ENCODE data around the gene AQP12B. TPM values are rescaled to one million over a fixed set of nuclear protein-coding genes. Genes with fewer than 3 reads are reported as not detected.

Gene AQP12B
- polyA plus RNA-seq, 1 of the 3 experiments (the other 2 are of a cell fraction), result not detected

GRCh38 chr2:240707043-240707756, 24.5 kb upstream of the AQP12B start:
- H3K9me3 ChIP-seq, result no peaks in the 10 kb centered on the region
- CTCF ChIA-PET, result interaction anchor here (1.2 to 1.5 kb wide), 2 partner anchors 133 to 193 kb away, joined by 4 read pairs; no protein-coding TSS in a partner anchor
- no peaks in the 10 kb centered on the region for H3K9me2 ChIP-seq
- H3K36me3 ChIP-seq (replicated peaks in 1 of 2; ENCODE audit: control insufficient read depth in 1 of 2, insufficient read depth in 2 of 2, low read length in 1 of 2), result no peaks in the 10 kb centered on the region
- WGBS (ENCODE audit: low lambda C conversion rate), result 56% methylated on average over 15 of the region's 15 CpGs
- no peaks in the 10 kb centered on the region; a peak in 1 of 4 replicates for H3K4me1 ChIP-seq (ENCODE audit: control insufficient read depth in 1 of 2, insufficient read depth in 2 of 2, low read depth in 1 of 2, low read length in 1 of 2)
- no peaks in the 10 kb centered on the region for H3F3A ChIP-seq (replicated peaks; ENCODE audit: insufficient read depth)
- H3K27me3 ChIP-seq (ENCODE audit: insufficient read depth), result peaks cover 9% of the 10 kb centered on the region; the same call in 1 of the 2 replicates
- TF ChIP-seq RAD21 (IDR thresholded peaks at IDR 0.05; ENCODE audit: low read length), result no peak
- TF ChIP-seq REST (IDR thresholded peaks at IDR 0.05; ENCODE audit: low read depth, low read length), result no peak
- no peak for TF ChIP-seq RCOR1 (IDR thresholded peaks at IDR 0.05; ENCODE audit: low read length)
- no peak for TF ChIP-seq POLR2AphosphoS5 (IDR thresholded peaks at IDR 0.05; ENCODE audit: low read depth, low read length)
- TF ChIP-seq SIN3A (IDR thresholded peaks at IDR 0.05; ENCODE audit: borderline replicate concordance, low read depth, low read length), result no peak
- TF ChIP-seq ELF1 (IDR thresholded peaks at IDR 0.05), result no peak
- TF ChIP-seq RFX5 (IDR thresholded peaks at IDR 0.05; ENCODE audit: low read length), result no peak
- no peak for TF ChIP-seq NFIC (IDR thresholded peaks at IDR 0.05; ENCODE audit: borderline replicate concordance)
- TF ChIP-seq MXI1 (IDR thresholded peaks at IDR 0.05; ENCODE audit: low read depth, low read length), result no peak
- TF ChIP-seq, protein P1, sequence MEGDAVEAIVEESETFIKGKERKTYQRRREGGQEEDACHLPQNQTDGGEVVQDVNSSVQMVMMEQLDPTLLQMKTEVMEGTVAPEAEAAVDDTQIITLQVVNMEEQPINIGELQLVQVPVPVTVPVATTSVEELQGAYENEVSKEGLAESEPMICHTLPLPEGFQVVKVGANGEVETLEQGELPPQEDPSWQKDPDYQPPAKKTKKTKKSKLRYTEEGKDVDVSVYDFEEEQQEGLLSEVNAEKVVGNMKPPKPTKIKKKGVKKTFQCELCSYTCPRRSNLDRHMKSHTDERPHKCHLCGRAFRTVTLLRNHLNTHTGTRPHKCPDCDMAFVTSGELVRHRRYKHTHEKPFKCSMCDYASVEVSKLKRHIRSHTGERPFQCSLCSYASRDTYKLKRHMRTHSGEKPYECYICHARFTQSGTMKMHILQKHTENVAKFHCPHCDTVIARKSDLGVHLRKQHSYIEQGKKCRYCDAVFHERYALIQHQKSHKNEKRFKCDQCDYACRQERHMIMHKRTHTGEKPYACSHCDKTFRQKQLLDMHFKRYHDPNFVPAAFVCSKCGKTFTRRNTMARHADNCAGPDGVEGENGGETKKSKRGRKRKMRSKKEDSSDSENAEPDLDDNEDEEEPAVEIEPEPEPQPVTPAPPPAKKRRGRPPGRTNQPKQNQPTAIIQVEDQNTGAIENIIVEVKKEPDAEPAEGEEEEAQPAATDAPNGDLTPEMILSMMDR (IDR thresholded peaks at IDR 0.05), result no peak
- TF ChIP-seq PBX3 (IDR thresholded peaks at IDR 0.05), result no peak
- no peak for TF ChIP-seq EP300 (IDR thresholded peaks at IDR 0.05; ENCODE audit: borderline replicate concordance in 1 of 2, low read depth in 1 of 2, low read length in 1 of 2)
- TF ChIP-seq, protein P2, sequence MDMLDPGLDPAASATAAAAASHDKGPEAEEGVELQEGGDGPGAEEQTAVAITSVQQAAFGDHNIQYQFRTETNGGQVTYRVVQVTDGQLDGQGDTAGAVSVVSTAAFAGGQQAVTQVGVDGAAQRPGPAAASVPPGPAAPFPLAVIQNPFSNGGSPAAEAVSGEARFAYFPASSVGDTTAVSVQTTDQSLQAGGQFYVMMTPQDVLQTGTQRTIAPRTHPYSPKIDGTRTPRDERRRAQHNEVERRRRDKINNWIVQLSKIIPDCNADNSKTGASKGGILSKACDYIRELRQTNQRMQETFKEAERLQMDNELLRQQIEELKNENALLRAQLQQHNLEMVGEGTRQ (IDR thresholded peaks at IDR 0.05; ENCODE audit: borderline replicate concordance, low read depth, low read length), result no peak
- TF ChIP-seq FOXJ3 (CRISPR knock-in tag; IDR thresholded peaks at IDR 0.05), result no peak
- TF ChIP-seq, protein P3, sequence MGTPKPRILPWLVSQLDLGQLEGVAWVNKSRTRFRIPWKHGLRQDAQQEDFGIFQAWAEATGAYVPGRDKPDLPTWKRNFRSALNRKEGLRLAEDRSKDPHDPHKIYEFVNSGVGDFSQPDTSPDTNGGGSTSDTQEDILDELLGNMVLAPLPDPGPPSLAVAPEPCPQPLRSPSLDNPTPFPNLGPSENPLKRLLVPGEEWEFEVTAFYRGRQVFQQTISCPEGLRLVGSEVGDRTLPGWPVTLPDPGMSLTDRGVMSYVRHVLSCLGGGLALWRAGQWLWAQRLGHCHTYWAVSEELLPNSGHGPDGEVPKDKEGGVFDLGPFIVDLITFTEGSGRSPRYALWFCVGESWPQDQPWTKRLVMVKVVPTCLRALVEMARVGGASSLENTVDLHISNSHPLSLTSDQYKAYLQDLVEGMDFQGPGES (IDR thresholded peaks at IDR 0.05; ENCODE audit: low read depth, low read length), result no peak
- TF ChIP-seq, protein P4, sequence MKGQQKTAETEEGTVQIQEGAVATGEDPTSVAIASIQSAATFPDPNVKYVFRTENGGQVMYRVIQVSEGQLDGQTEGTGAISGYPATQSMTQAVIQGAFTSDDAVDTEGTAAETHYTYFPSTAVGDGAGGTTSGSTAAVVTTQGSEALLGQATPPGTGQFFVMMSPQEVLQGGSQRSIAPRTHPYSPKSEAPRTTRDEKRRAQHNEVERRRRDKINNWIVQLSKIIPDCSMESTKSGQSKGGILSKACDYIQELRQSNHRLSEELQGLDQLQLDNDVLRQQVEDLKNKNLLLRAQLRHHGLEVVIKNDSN (IDR thresholded peaks at IDR 0.05; ENCODE audit: borderline replicate concordance, low read depth), result no peak
- TF ChIP-seq, protein P5, sequence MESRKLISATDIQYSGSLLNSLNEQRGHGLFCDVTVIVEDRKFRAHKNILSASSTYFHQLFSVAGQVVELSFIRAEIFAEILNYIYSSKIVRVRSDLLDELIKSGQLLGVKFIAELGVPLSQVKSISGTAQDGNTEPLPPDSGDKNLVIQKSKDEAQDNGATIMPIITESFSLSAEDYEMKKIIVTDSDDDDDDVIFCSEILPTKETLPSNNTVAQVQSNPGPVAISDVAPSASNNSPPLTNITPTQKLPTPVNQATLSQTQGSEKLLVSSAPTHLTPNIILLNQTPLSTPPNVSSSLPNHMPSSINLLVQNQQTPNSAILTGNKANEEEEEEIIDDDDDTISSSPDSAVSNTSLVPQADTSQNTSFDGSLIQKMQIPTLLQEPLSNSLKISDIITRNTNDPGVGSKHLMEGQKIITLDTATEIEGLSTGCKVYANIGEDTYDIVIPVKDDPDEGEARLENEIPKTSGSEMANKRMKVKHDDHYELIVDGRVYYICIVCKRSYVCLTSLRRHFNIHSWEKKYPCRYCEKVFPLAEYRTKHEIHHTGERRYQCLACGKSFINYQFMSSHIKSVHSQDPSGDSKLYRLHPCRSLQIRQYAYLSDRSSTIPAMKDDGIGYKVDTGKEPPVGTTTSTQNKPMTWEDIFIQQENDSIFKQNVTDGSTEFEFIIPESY (IDR thresholded peaks at IDR 0.05; ENCODE audit: borderline replicate concordance, low read depth), result no peak
- TF ChIP-seq YY1 (IDR thresholded peaks at IDR 0.05; ENCODE audit: low read depth), result no peak
- TF ChIP-seq EZH2phosphoT487 (IDR thresholded peaks at IDR 0.05; ENCODE audit: borderline replicate concordance, low read depth), result no peak
- TF ChIP-seq FOXM1 (IDR thresholded peaks at IDR 0.05; ENCODE audit: low read depth), result no peak
- H3K27ac ChIP-seq (ENCODE audit: low read depth in 2 of 2, low read length in 1 of 2), result no peak overlapping the region
- DNase-seq, result no peak
- H3K4me3 ChIP-seq (ENCODE audit: low read depth in 2 of 2, low read length in 1 of 2), result no peak overlapping the region
- no peak overlapping the region for H3K9ac ChIP-seq
- no peak overlapping the region for H2AFZ ChIP-seq (ENCODE audit: low read depth)
- POLR2A ChIA-PET, result no interaction called here
- H4K20me1 ChIP-seq (ENCODE audit: insufficient read depth), result no peaks in the 10 kb centered on the region
- H3K79me2 ChIP-seq (ENCODE audit: insufficient read depth), result no peaks in the 10 kb centered on the region
- no peak overlapping the region for H3K4me2 ChIP-seq

Data from SK-N-SH (cell line).